HEK293 (cell line): ENCODE data around the gene PDE4A.

Experiments
- GLIS2 ChIP-seq: fragments of 450-650 bp; formaldehyde crosslinking; IDR thresholded peaks from 2 replicates; pipeline ENCODE4 v1.5.1; 2016; ENCODE audit warnings: missing biosample characterization, missing genetic modification characterization
- HOXA7 ChIP-seq: sonication (generic); formaldehyde crosslinking; IDR thresholded peaks from 2 replicates; pipeline ENCODE4 v1.8.1; 2022; ENCODE audit warnings: missing genetic modification reagents, borderline replicate concordance
- KLF16 ChIP-seq: fragments of 450-650 bp; formaldehyde crosslinking; IDR thresholded peaks from 2 replicates; pipeline ENCODE4 v1.5.1; 2017; ENCODE audit warnings: missing biosample characterization, missing genetic modification characterization
- MZF1 ChIP-seq: fragments of 450-650 bp; formaldehyde crosslinking; IDR thresholded peaks from 2 replicates; pipeline ENCODE4 v1.5.1; 2017; ENCODE audit warnings: missing biosample characterization, missing genetic modification characterization, borderline replicate concordance
- SP2 ChIP-seq: fragments of 450-650 bp; formaldehyde crosslinking; IDR thresholded peaks from 2 replicates; pipeline ENCODE4 v1.5.1; 2016; ENCODE audit warnings: missing biosample characterization, missing genetic modification characterization
- ZBTB1 ChIP-seq: fragments of 450-650 bp; formaldehyde crosslinking; IDR thresholded peaks from 2 replicates; pipeline ENCODE4 v1.5.1; 2016; ENCODE audit warnings: missing biosample characterization, missing genetic modification characterization
- ZBTB17 ChIP-seq: fragments of 450-650 bp; formaldehyde crosslinking; IDR thresholded peaks from 2 replicates; pipeline ENCODE4 v1.5.1; 2016; ENCODE audit warnings: missing biosample characterization, missing genetic modification characterization
- ZFHX2 ChIP-seq: fragments of 450-650 bp; formaldehyde crosslinking; conservative IDR thresholded peaks from 2 replicates; pipeline ENCODE4 v1.5.1; 2016; ENCODE audit warnings: missing biosample characterization, missing genetic modification characterization
- ZFP69B ChIP-seq: fragments of 450-650 bp; formaldehyde crosslinking; IDR thresholded peaks from 2 replicates; pipeline ENCODE4 v1.5.1; 2016; ENCODE audit warnings: missing biosample characterization, missing genetic modification characterization
- ZNF169 ChIP-seq: fragments of 450-650 bp; formaldehyde crosslinking; IDR thresholded peaks from 2 replicates; pipeline ENCODE4 v1.5.1; 2016; ENCODE audit warnings: missing biosample characterization, missing genetic modification characterization
- ZNF391 ChIP-seq: fragments of 450-650 bp; formaldehyde crosslinking; IDR thresholded peaks from 2 replicates; pipeline ENCODE4 v1.5.1; 2016; ENCODE audit warnings: low read depth, missing biosample characterization, missing genetic modification characterization, borderline replicate concordance
- ZNF585B ChIP-seq: fragments of 450-650 bp; formaldehyde crosslinking; IDR thresholded peaks from 2 replicates; pipeline ENCODE4 v1.5.1; 2016; ENCODE audit warnings: missing biosample characterization, missing genetic modification characterization
- ZNF596 ChIP-seq: fragments of 450-650 bp; IDR thresholded peaks from 2 replicates; pipeline ENCODE4 v1.5.0; 2018; ENCODE audit warnings: missing biosample characterization, mild to moderate bottlenecking, missing genetic modification characterization, moderate library complexity
- ZNF629 ChIP-seq: fragments of 450-650 bp; formaldehyde crosslinking; IDR thresholded peaks from 2 replicates; pipeline ENCODE4 v1.5.1; 2017; ENCODE audit warnings: missing biosample characterization, missing genetic modification characterization
- ZNF658 ChIP-seq: fragments of 450-650 bp; formaldehyde crosslinking; IDR thresholded peaks from 2 replicates; pipeline ENCODE4; 2016; ENCODE audit warnings: missing biosample characterization, missing genetic modification characterization
- ZNF76 ChIP-seq: fragments of 450-650 bp; formaldehyde crosslinking; IDR thresholded peaks from 2 replicates; pipeline ENCODE4; 2016; ENCODE audit warnings: low read depth, missing biosample characterization, missing genetic modification characterization, borderline replicate concordance
- ZNF777 ChIP-seq: fragments of 450-650 bp; formaldehyde crosslinking; IDR thresholded peaks from 2 replicates; pipeline ENCODE4 v1.5.1; 2017; ENCODE audit warnings: missing biosample characterization, missing genetic modification characterization, borderline replicate concordance
- ZSCAN16 ChIP-seq: fragments of 450-650 bp; formaldehyde crosslinking; IDR thresholded peaks from 2 replicates; pipeline ENCODE4 v1.5.1; 2016; ENCODE audit warnings: missing biosample characterization, missing genetic modification characterization
- TF ChIP-seq, protein P1 (sequence below): fragments of 450-650 bp; formaldehyde crosslinking; IDR thresholded peaks from 2 replicates; pipeline ENCODE4 v1.5.1; 2016; ENCODE audit warnings: missing biosample characterization, missing genetic modification characterization
- TF ChIP-seq, protein P2 (sequence below): fragments of 450-650 bp; formaldehyde crosslinking; IDR thresholded peaks from 2 replicates; pipeline ENCODE4 v1.5.1; 2017; ENCODE audit warnings: missing biosample characterization, mild to moderate bottlenecking, missing genetic modification characterization, moderate library complexity
- TF ChIP-seq, protein P3 (sequence below): fragments of 450-650 bp; formaldehyde crosslinking; IDR thresholded peaks from 2 replicates; pipeline ENCODE4 v1.5.1; 2016; ENCODE audit warnings: missing biosample characterization, missing genetic modification characterization
- TF ChIP-seq, protein P4 (sequence below): fragments of 450-650 bp; IDR thresholded peaks from 2 replicates; pipeline ENCODE4 v1.5.1; 2018; ENCODE audit warnings: missing biosample characterization, mild to moderate bottlenecking, missing genetic modification characterization
- TF ChIP-seq, protein P5 (sequence below): fragments of 450-650 bp; formaldehyde crosslinking; IDR thresholded peaks from 2 replicates; pipeline ENCODE4 v1.5.1; 2016; ENCODE audit warnings: missing biosample characterization, missing genetic modification characterization
- TF ChIP-seq, protein P6 (sequence below): fragments of 450-650 bp; formaldehyde crosslinking; IDR thresholded peaks from 2 replicates; pipeline ENCODE4; 2016; ENCODE audit warnings: missing biosample characterization, missing genetic modification characterization
- TF ChIP-seq, protein P7 (sequence below): fragments of 450-650 bp; formaldehyde crosslinking; IDR thresholded peaks from 2 replicates; pipeline ENCODE4 v1.5.1; 2016; ENCODE audit warnings: missing biosample characterization, missing genetic modification characterization, low read depth

The PDE4A gene

DNA sequence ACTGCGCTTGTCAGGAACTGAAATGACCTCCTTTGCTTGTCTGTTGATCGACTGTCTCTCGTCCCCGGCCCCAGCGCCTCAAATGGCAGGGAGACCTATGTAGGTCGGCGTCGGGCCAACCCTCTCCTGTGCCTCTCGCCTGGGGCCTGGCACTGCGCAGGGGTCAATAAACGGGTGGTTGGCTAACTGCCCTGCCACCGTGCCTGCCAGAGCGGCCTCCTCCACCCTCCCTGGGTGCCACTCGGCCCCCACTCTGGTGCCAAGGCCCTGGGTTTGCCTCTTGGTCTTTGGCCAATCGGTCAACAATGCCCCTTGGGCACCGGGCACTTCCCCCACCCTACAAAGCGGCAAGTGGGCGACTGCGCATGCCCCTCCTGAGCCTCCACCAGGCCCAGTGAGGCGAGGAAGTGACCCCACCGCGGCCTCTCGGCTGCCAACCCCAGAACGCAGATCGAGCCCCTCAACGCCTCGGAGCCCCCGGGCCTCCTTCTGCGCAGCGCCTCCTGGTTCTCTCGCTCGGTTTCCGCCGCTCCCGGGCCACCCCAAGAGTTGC is 81.7 kb downstream of the PDE4A start (continued):
- TF ChIP-seq SP2 (tag by site-specific recombination) = no peak
- TF ChIP-seq, protein P1, sequence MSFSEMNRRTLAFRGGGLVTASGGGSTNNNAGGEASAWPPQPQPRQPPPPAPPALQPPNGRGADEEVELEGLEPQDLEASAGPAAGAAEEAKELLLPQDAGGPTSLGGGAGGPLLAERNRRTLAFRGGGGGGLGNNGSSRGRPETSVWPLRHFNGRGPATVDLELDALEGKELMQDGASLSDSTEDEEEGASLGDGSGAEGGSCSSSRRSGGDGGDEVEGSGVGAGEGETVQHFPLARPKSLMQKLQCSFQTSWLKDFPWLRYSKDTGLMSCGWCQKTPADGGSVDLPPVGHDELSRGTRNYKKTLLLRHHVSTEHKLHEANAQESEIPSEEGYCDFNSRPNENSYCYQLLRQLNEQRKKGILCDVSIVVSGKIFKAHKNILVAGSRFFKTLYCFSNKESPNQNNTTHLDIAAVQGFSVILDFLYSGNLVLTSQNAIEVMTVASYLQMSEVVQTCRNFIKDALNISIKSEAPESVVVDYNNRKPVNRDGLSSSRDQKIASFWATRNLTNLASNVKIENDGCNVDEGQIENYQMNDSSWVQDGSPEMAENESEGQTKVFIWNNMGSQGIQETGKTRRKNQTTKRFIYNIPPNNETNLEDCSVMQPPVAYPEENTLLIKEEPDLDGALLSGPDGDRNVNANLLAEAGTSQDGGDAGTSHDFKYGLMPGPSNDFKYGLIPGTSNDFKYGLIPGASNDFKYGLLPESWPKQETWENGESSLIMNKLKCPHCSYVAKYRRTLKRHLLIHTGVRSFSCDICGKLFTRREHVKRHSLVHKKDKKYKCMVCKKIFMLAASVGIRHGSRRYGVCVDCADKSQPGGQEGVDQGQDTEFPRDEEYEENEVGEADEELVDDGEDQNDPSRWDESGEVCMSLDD = peak; percentile 92
- peak; percentile 62; the same call in 1 of the 2 replicates for TF ChIP-seq KLF16 (tag by site-specific recombination)
- no peak for TF ChIP-seq HOXA7 (CRISPR knock-in tag)
- TF ChIP-seq ZNF777 (tag by site-specific recombination) = 0 out of 2 replicates have a peak, but pooled peaks have one; percentile 68
- TF ChIP-seq, protein P2, sequence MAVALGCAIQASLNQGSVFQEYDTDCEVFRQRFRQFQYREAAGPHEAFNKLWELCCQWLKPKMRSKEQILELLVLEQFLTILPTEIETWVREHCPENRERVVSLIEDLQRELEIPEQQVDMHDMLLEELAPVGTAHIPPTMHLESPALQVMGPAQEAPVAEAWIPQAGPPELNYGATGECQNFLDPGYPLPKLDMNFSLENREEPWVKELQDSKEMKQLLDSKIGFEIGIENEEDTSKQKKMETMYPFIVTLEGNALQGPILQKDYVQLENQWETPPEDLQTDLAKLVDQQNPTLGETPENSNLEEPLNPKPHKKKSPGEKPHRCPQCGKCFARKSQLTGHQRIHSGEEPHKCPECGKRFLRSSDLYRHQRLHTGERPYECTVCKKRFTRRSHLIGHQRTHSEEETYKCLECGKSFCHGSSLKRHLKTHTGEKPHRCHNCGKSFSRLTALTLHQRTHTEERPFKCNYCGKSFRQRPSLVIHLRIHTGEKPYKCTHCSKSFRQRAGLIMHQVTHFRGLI (tag by site-specific recombination) = no peak
- TF ChIP-seq GLIS2 = peak; percentile 90
- no peak for TF ChIP-seq ZSCAN16
- 0 out of 2 replicates have a peak, but pooled peaks have one; percentile 9 for TF ChIP-seq ZNF629 (tag by site-specific recombination)
- TF ChIP-seq MZF1 (tag by site-specific recombination) = no peak
- TF ChIP-seq, protein P3, sequence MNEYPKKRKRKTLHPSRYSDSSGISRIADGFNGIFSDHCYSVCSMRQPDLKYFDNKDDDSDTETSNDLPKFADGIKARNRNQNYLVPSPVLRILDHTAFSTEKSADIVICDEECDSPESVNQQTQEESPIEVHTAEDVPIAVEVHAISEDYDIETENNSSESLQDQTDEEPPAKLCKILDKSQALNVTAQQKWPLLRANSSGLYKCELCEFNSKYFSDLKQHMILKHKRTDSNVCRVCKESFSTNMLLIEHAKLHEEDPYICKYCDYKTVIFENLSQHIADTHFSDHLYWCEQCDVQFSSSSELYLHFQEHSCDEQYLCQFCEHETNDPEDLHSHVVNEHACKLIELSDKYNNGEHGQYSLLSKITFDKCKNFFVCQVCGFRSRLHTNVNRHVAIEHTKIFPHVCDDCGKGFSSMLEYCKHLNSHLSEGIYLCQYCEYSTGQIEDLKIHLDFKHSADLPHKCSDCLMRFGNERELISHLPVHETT (tag by site-specific recombination) = no peak
- TF ChIP-seq, protein P4, sequence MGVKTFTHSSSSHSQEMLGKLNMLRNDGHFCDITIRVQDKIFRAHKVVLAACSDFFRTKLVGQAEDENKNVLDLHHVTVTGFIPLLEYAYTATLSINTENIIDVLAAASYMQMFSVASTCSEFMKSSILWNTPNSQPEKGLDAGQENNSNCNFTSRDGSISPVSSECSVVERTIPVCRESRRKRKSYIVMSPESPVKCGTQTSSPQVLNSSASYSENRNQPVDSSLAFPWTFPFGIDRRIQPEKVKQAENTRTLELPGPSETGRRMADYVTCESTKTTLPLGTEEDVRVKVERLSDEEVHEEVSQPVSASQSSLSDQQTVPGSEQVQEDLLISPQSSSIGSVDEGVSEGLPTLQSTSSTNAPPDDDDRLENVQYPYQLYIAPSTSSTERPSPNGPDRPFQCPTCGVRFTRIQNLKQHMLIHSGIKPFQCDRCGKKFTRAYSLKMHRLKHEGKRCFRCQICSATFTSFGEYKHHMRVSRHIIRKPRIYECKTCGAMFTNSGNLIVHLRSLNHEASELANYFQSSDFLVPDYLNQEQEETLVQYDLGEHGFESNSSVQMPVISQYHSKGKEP (tag by site-specific recombination) = no peak
- TF ChIP-seq ZNF391 (tag by site-specific recombination) = peak; percentile 29; the same call in 1 of the 2 replicates
- TF ChIP-seq ZNF658 (tag by site-specific recombination) = no peak
- peak; percentile 43; the same call in 1 of the 2 replicates for TF ChIP-seq ZBTB17 (tag by site-specific recombination)
- TF ChIP-seq ZBTB1 (tag by site-specific recombination) = no peak
- TF ChIP-seq, protein P5, sequence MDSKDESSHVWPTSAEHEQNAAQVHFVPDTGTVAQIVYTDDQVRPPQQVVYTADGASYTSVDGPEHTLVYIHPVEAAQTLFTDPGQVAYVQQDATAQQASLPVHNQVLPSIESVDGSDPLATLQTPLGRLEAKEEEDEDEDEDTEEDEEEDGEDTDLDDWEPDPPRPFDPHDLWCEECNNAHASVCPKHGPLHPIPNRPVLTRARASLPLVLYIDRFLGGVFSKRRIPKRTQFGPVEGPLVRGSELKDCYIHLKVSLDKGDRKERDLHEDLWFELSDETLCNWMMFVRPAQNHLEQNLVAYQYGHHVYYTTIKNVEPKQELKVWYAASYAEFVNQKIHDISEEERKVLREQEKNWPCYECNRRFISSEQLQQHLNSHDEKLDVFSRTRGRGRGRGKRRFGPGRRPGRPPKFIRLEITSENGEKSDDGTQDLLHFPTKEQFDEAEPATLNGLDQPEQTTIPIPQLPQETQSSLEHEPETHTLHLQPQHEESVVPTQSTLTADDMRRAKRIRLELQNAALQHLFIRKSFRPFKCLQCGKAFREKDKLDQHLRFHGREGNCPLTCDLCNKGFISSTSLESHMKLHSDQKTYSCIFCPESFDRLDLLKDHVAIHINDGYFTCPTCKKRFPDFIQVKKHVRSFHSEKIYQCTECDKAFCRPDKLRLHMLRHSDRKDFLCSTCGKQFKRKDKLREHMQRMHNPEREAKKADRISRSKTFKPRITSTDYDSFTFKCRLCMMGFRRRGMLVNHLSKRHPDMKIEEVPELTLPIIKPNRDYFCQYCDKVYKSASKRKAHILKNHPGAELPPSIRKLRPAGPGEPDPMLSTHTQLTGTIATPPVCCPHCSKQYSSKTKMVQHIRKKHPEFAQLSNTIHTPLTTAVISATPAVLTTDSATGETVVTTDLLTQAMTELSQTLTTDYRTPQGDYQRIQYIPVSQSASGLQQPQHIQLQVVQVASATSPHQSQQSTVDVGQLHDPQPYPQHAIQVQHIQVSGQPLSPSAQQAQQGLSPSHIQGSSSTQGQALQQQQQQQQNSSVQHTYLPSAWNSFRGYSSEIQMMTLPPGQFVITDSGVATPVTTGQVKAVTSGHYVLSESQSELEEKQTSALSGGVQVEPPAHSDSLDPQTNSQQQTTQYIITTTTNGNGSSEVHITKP (tag by site-specific recombination) = peak; percentile 59
- no peak for TF ChIP-seq ZNF169 (tag by site-specific recombination)
- no peak; the same call in 1 of the 2 replicates for TF ChIP-seq ZNF76 (tag by site-specific recombination)
- peak; percentile 37; the same call in 1 of the 2 replicates for TF ChIP-seq ZFP69B (tag by site-specific recombination)
- TF ChIP-seq, protein P6, sequence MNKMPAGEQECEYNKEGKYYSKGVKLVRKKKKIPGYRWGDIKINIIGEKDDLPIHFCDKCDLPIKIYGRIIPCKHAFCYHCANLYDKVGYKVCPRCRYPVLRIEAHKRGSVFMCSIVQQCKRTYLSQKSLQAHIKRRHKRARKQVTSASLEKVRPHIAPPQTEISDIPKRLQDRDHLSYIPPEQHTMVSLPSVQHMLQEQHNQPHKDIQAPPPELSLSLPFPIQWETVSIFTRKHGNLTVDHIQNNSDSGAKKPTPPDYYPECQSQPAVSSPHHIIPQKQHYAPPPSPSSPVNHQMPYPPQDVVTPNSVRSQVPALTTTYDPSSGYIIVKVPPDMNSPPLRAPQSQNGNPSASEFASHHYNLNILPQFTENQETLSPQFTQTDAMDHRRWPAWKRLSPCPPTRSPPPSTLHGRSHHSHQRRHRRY = no peak
- TF ChIP-seq ZFHX2 (tag by site-specific recombination) = 0 out of 2 replicates have a peak, but pooled peaks have one; percentile 15
- no peak for TF ChIP-seq ZNF585B (tag by site-specific recombination)
- TF ChIP-seq, protein P7, sequence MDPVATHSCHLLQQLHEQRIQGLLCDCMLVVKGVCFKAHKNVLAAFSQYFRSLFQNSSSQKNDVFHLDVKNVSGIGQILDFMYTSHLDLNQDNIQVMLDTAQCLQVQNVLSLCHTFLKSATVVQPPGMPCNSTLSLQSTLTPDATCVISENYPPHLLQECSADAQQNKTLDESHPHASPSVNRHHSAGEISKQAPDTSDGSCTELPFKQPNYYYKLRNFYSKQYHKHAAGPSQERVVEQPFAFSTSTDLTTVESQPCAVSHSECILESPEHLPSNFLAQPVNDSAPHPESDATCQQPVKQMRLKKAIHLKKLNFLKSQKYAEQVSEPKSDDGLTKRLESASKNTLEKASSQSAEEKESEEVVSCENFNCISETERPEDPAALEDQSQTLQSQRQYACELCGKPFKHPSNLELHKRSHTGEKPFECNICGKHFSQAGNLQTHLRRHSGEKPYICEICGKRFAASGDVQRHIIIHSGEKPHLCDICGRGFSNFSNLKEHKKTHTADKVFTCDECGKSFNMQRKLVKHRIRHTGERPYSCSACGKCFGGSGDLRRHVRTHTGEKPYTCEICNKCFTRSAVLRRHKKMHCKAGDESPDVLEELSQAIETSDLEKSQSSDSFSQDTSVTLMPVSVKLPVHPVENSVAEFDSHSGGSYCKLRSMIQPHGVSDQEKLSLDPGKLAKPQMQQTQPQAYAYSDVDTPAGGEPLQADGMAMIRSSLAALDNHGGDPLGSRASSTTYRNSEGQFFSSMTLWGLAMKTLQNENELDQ (tag by site-specific recombination) = no peak
- TF ChIP-seq ZNF596 = no peak
